ENCODE data around the gene RNF6. TPM values are rescaled to one million over a fixed set of nuclear protein-coding genes. Genes with fewer than 3 reads are reported as not detected.

The RNF6 gene
- total RNA-seq, 2 experiments from 2014 or later = 25.6 to 30.0 TPM

DNA sequence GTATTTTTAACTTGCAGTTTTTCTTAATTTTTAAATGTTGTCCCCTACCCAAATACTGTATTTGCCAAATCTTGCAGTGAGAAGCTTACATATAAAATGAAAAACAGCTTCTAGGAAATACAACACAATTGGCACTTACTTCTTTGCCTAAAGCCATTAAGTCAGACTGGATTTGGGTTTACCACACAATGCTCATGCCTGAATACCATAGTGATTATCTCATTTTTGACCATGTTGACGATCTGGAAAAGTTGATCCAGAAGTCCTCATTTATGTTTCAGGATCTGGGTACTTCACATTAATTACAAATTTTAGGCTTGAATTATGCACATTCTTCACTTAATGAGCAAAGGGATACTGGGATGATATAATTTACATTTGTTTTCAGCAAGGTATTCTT is 2.4 kb downstream of the RNF6 start:
- ChIA-PET POLR2A (interaction anchor here (1.1 to 1.5 kb wide), 2 partner anchors 32 to 34 kb away, joined by 3 to 4 read pairs; no protein-coding TSS in a partner anchor), CTCF (ENCODE audit: unreplicated experiment) (no interaction called here)
- H3K36me3 ChIP-seq (ENCODE audit: insufficient read depth, low read length) = peaks cover 59% of the 10 kb centered on the region
- BruUV-seq (replicated peaks) = no TSS peak
- no peaks in the 10 kb centered on the region for H3K9me2 ChIP-seq (ENCODE audit: insufficient read depth, low read length)
- DNase-seq (ENCODE audit: low spot score) = no peak
- intact Hi-C loops (cut with micrococcal nuclease; ENCODE audit: unreplicated experiment) = no loop called here
- H3K4me1 ChIP-seq (ENCODE audit: insufficient read depth, low read length, poor library complexity, severe bottlenecking) = peaks cover 23% of the 10 kb centered on the region
- no peaks in the 10 kb centered on the region for H3K9me3 ChIP-seq (ENCODE audit: low read length)
- H3K79me2 ChIP-seq (ENCODE audit: insufficient read depth, low read depth, low read length) = peaks cover 26% of the 10 kb centered on the region
- H3K27ac ChIP-seq (ENCODE audit: low read depth, low read length, poor library complexity, severe bottlenecking) = no peak overlapping the region
- peak overlapping the region; percentile 80 for H3K4me2 ChIP-seq (ENCODE audit: low read length)
- TF ChIP-seq EZH2phosphoT487 (IDR thresholded peaks at IDR 0.05; ENCODE audit: borderline replicate concordance, low read depth, low read length) = no peak
- TF ChIP-seq, protein P1, sequence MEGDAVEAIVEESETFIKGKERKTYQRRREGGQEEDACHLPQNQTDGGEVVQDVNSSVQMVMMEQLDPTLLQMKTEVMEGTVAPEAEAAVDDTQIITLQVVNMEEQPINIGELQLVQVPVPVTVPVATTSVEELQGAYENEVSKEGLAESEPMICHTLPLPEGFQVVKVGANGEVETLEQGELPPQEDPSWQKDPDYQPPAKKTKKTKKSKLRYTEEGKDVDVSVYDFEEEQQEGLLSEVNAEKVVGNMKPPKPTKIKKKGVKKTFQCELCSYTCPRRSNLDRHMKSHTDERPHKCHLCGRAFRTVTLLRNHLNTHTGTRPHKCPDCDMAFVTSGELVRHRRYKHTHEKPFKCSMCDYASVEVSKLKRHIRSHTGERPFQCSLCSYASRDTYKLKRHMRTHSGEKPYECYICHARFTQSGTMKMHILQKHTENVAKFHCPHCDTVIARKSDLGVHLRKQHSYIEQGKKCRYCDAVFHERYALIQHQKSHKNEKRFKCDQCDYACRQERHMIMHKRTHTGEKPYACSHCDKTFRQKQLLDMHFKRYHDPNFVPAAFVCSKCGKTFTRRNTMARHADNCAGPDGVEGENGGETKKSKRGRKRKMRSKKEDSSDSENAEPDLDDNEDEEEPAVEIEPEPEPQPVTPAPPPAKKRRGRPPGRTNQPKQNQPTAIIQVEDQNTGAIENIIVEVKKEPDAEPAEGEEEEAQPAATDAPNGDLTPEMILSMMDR (conservative IDR thresholded peaks at IDR 0.05; ENCODE audit: low read length) = no peak
- H4K20me1 ChIP-seq (ENCODE audit: insufficient read depth, low read length) = no peaks in the 10 kb centered on the region
- H2AFZ ChIP-seq (ENCODE audit: low read length) = no peak overlapping the region
- H3K4me3 ChIP-seq (ENCODE audit: low read depth, low read length, poor library complexity, severe bottlenecking) = peak overlapping the region; percentile 81

DNA sequence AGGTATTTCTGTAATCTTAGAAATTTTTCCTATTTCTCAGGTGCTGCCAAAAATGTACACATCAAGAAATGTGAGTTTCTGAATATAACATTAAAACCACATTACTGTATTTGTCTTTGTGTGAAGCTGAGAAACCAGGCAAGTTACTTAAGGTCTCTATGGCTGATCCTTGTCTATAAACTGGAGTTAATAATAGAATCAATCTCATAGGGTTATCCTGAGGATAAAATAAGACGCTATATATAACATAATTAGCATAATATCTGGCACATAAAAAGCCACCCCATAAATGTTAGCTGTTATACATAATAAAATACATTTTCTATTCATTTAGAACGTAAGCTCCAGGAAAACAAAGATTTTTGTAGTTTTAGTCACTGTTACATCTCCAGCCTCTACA is 6.1 kb downstream of the RNF6 start:
- BruUV-seq (replicated peaks) = no TSS peak
- POLR2A ChIA-PET = interaction anchor here (0.6 to 1.8 kb wide), 6 partner anchors 10 to 654 kb away, joined by 3 to 6 read pairs (median 3); no protein-coding TSS in a partner anchor
- Histone ChIP-seq H3K79me2 (ENCODE audit: insufficient read depth, low read depth, low read length) (peaks cover 20% of the 10 kb centered on the region), H3K9me2 (ENCODE audit: insufficient read depth, low read length) (no peaks in the 10 kb centered on the region), H3K9me3 (ENCODE audit: low read length) (no peaks in the 10 kb centered on the region), H3K4me3 (ENCODE audit: low read depth, low read length, poor library complexity, severe bottlenecking) (no peak overlapping the region), H3K4me1 (ENCODE audit: insufficient read depth, low read length, poor library complexity, severe bottlenecking) (peaks cover 15% of the 10 kb centered on the region), H4K20me1 (ENCODE audit: insufficient read depth, low read length) (no peaks in the 10 kb centered on the region), H3K27ac (ENCODE audit: low read depth, low read length, poor library complexity, severe bottlenecking) (no peak overlapping the region), H3K4me2 (ENCODE audit: low read length) (no peak overlapping the region), H3K36me3 (ENCODE audit: insufficient read depth, low read length) (peaks cover 93% of the 10 kb centered on the region), H2AFZ (ENCODE audit: low read length) (no peak overlapping the region)
- intact Hi-C loops (cut with micrococcal nuclease; ENCODE audit: unreplicated experiment) = no loop called here
- TF ChIP-seq EZH2phosphoT487 (IDR thresholded peaks at IDR 0.05; ENCODE audit: borderline replicate concordance, low read depth, low read length) = no peak
- TF ChIP-seq, protein P1 (conservative IDR thresholded peaks at IDR 0.05; ENCODE audit: low read length) = no peak
- CTCF ChIA-PET (ENCODE audit: unreplicated experiment) = no interaction called here
- no peak for DNase-seq (ENCODE audit: low spot score)

DNA sequence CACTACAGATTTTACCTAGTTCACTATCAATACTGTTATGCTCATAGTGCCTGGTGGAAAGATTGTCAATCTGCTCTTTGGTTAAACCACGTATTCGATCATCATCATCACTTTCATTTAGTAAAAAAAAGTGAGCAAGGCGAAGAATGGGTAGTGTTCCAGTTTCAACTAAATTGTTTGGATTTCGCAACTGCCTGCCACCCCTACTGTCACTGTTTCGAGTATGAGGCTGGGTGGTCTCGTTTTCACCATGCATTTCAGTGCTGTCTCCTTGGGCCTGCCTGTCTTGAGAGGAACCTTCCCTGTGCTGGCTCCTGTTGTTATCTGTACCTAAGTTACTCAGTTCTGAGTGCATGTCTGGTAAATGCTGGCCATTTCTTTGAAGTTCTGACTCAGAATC is 8.1 kb downstream of the RNF6 start:
- no peak overlapping the region for H3K4me2 ChIP-seq (ENCODE audit: low read length)
- ChIA-PET POLR2A (no interaction called here), CTCF (ENCODE audit: unreplicated experiment) (no interaction called here)

More for the DNA sequence above, 8.1 kb downstream of the RNF6 start:
- Histone ChIP-seq H3K9me3 (ENCODE audit: low read length) (no peaks in the 10 kb centered on the region), H2AFZ (ENCODE audit: low read length) (no peak overlapping the region), H3K4me3 (ENCODE audit: low read depth, low read length, poor library complexity, severe bottlenecking) (no peak overlapping the region), H3K27ac (ENCODE audit: low read depth, low read length, poor library complexity, severe bottlenecking) (no peak overlapping the region), H3K9me2 (ENCODE audit: insufficient read depth, low read length) (no peaks in the 10 kb centered on the region), H3K4me1 (ENCODE audit: insufficient read depth, low read length, poor library complexity, severe bottlenecking) (no peaks in the 10 kb centered on the region), H3K36me3 (ENCODE audit: insufficient read depth, low read length) (peaks cover 94% of the 10 kb centered on the region), H4K20me1 (ENCODE audit: insufficient read depth, low read length) (no peaks in the 10 kb centered on the region), H3K79me2 (ENCODE audit: insufficient read depth, low read depth, low read length) (no peaks in the 10 kb centered on the region; the same call in 1 of the 2 replicates)
- no TSS peak for BruUV-seq (replicated peaks)
- intact Hi-C loops (cut with micrococcal nuclease; ENCODE audit: unreplicated experiment) = no loop called here
- DNase-seq (ENCODE audit: low spot score) = no peak
- TF ChIP-seq EZH2phosphoT487 (IDR thresholded peaks at IDR 0.05; ENCODE audit: borderline replicate concordance, low read depth, low read length) = no peak
- TF ChIP-seq, protein P1 (conservative IDR thresholded peaks at IDR 0.05; ENCODE audit: low read length) = no peak

All from OCI-LY7 (cell line).